ENCODE measurements around the gene BBS5. TPM values are rescaled to one million over a fixed set of nuclear protein-coding genes. Genes with fewer than 3 reads are reported as not detected.

The BBS5 gene
- total and polyA plus RNA-seq, 5 donors from 2014 or later = 0.32 to 1.4 (median 0.92) TPM; not detected in 1

GRCh38 chr2:169490834-169491233 is 11.5 kb downstream of the BBS5 start:
- Histone ChIP-seq H3K9me3 (ENCODE audit: control insufficient read depth in 2 of 2, low read length in 2 of 2) (no peaks in the 10 kb centered on the region), H3K4me1 (ENCODE audit: control insufficient read depth, insufficient read depth, low read length, poor library complexity, severe bottlenecking) (no peaks in the 10 kb centered on the region), H3K27ac (ENCODE audit: insufficient read depth, low read length, poor library complexity, severe bottlenecking) (no peak overlapping the region), H3K27me3 (ENCODE audit: control insufficient read depth, insufficient read depth, low read length) (no peaks in the 10 kb centered on the region), H3K4me3 (ENCODE audit: low read depth, low read length) (no peak overlapping the region), H3K36me3 (ENCODE audit: control insufficient read depth, insufficient read depth, low read length) (no peaks in the 10 kb centered on the region)
- Mint-ChIP-seq H3K27ac (no peak overlapping the region), H3K36me3 (peaks cover 2% of the 10 kb centered on the region), H3K27me3 (no peaks in the 10 kb centered on the region), H3K4me1 (no peaks in the 10 kb centered on the region), H3K9me3 (no peaks in the 10 kb centered on the region), H3K4me3 (no peak overlapping the region)
- ATAC-seq (ENCODE audit: low read depth in 2 of 2) = no peak
- DNase-seq = no peak

DNA sequence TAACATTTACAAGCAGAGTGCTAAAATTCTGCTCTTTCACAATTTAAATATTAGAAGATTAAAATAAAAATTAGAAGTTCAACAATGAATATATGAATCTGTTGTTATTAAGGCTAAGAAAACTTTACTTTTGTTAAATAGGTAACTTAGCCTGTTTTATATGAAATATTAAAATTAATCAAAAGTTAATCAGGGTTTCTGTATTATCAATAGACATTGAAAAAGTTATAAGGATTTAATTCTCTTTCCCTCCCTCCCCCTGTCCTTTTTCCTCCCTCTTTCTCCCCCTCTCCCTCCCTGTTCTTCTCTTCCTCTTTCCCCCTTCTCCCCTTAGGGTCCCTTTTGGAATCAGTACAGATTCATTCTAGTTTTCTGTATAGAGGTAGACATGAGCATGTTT is 12.1 kb downstream of the BBS5 start:
- H3K9me3 Mint-ChIP-seq = no peaks in the 10 kb centered on the region
- no peaks in the 10 kb centered on the region for H3K36me3 ChIP-seq (ENCODE audit: control insufficient read depth, insufficient read depth, low read length)
- ATAC-seq (ENCODE audit: low read depth in 2 of 2) (no peak), DNase-seq (no peak)
- H3K4me3 Mint-ChIP-seq = no peak overlapping the region
- H3K27me3 Mint-ChIP-seq = no peaks in the 10 kb centered on the region
- H3K27ac Mint-ChIP-seq = no peak overlapping the region
- no peaks in the 10 kb centered on the region for H3K9me3 ChIP-seq (ENCODE audit: control insufficient read depth in 2 of 2, low read length in 2 of 2)
- no peak overlapping the region for H3K27ac ChIP-seq (ENCODE audit: insufficient read depth, low read length, poor library complexity, severe bottlenecking)
- no peaks in the 10 kb centered on the region for H3K4me1 Mint-ChIP-seq
- no peaks in the 10 kb centered on the region for H3K4me1 ChIP-seq (ENCODE audit: control insufficient read depth, insufficient read depth, low read length, poor library complexity, severe bottlenecking)
- no peaks in the 10 kb centered on the region for H3K36me3 Mint-ChIP-seq
- H3K27me3 ChIP-seq (ENCODE audit: control insufficient read depth, insufficient read depth, low read length) = no peaks in the 10 kb centered on the region
- no peak overlapping the region for H3K4me3 ChIP-seq (ENCODE audit: low read depth, low read length)

DNA sequence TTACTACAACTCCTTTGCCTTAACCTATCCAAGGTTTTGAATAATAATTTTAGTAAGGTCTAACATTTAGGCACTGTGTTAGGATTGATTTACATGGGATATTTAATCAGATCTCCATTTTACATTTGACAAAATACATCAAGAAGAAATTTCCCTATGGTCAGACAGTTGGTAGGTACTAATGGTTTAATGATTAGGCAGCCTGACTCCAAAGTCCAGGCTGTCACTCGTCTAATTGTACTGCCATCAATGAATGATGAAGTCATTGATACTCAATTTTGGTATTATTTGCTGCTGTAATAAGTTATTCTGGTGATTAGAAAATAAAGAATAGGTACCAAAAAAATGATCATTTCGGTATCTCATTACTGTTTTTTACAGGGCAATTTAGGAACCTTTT is 14.1 kb downstream of the BBS5 start:
- H3K27me3 ChIP-seq (ENCODE audit: control insufficient read depth, insufficient read depth, low read length) = no peaks in the 10 kb centered on the region
- no peak overlapping the region for H3K27ac ChIP-seq (ENCODE audit: insufficient read depth, low read length, poor library complexity, severe bottlenecking)
- ATAC-seq (ENCODE audit: low read depth in 2 of 2) (no peak), DNase-seq (no peak)
- no peaks in the 10 kb centered on the region for H3K9me3 Mint-ChIP-seq
- no peaks in the 10 kb centered on the region for H3K4me1 ChIP-seq (ENCODE audit: control insufficient read depth, insufficient read depth, low read length, poor library complexity, severe bottlenecking)
- no peak overlapping the region for H3K4me3 Mint-ChIP-seq
- no peaks in the 10 kb centered on the region for H3K4me1 Mint-ChIP-seq
- H3K27me3 Mint-ChIP-seq = no peaks in the 10 kb centered on the region
- no peaks in the 10 kb centered on the region for H3K36me3 Mint-ChIP-seq
- H3K9me3 ChIP-seq (ENCODE audit: control insufficient read depth in 2 of 2, low read length in 2 of 2) = no peaks in the 10 kb centered on the region
- no peaks in the 10 kb centered on the region for H3K36me3 ChIP-seq (ENCODE audit: control insufficient read depth, insufficient read depth, low read length)
- H3K4me3 ChIP-seq (ENCODE audit: low read depth, low read length) = no peak overlapping the region
- no peak overlapping the region for H3K27ac Mint-ChIP-seq

GRCh38 chr2:169495310-169495928 is 16.1 kb downstream of the BBS5 start:
- Histone ChIP-seq H3K4me1 (ENCODE audit: control insufficient read depth, insufficient read depth, low read length, poor library complexity, severe bottlenecking) (no peaks in the 10 kb centered on the region), H3K4me3 (ENCODE audit: low read depth, low read length) (no peak overlapping the region), H3K36me3 (ENCODE audit: control insufficient read depth, insufficient read depth, low read length) (no peaks in the 10 kb centered on the region), H3K27ac (ENCODE audit: insufficient read depth, low read length, poor library complexity, severe bottlenecking) (no peak overlapping the region), H3K27me3 (ENCODE audit: control insufficient read depth, insufficient read depth, low read length) (no peaks in the 10 kb centered on the region), H3K9me3 (ENCODE audit: control insufficient read depth in 2 of 2, low read length in 2 of 2) (no peaks in the 10 kb centered on the region)
- no peak for ATAC-seq (ENCODE audit: low read depth in 2 of 2)
- Mint-ChIP-seq H3K27ac (no peak overlapping the region), H3K4me3 (no peak overlapping the region), H3K9me3 (no peaks in the 10 kb centered on the region), H3K27me3 (no peaks in the 10 kb centered on the region), H3K36me3 (no peaks in the 10 kb centered on the region), H3K4me1 (no peaks in the 10 kb centered on the region)
- DNase-seq = no peak

DNA sequence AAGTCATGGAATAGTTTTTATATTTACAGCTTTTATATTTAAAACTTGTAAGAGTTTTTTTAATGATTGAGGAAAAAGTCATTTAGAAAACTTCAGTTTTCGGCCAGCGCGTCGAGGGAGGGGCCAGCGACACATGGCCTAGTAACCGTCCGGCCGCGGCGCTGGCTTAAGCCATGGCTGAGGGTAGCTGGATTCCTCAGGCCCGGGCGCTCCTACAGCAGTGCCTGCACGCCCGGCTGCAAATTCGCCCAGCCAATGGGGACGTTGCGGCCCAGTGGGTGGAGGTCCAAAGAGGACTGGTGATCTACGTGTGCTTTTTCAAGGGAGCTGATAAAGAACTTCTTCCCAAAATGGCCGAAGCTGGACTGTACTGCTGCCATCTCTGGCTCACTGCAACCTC is 25.4 kb downstream of the BBS5 start:
- Mint-ChIP-seq H3K36me3 (peaks cover 6% of the 10 kb centered on the region), H3K27me3 (no peaks in the 10 kb centered on the region), H3K4me3 (no peak overlapping the region), H3K9me3 (no peaks in the 10 kb centered on the region), H3K4me1 (no peaks in the 10 kb centered on the region), H3K27ac (no peak overlapping the region)
- no peaks in the 10 kb centered on the region for H3K36me3 ChIP-seq (ENCODE audit: control insufficient read depth, insufficient read depth, low read length)
- no peak for ATAC-seq (ENCODE audit: low read depth in 2 of 2)
- no peaks in the 10 kb centered on the region for H3K9me3 ChIP-seq (ENCODE audit: control insufficient read depth in 2 of 2, low read length in 2 of 2)
- no peak for DNase-seq
- H3K27me3 ChIP-seq (ENCODE audit: control insufficient read depth, insufficient read depth, low read length) = no peaks in the 10 kb centered on the region
- H3K4me3 ChIP-seq (ENCODE audit: low read depth, low read length) = no peak overlapping the region
- no peak overlapping the region for H3K27ac ChIP-seq (ENCODE audit: insufficient read depth, low read length, poor library complexity, severe bottlenecking)
- no peaks in the 10 kb centered on the region for H3K4me1 ChIP-seq (ENCODE audit: control insufficient read depth, insufficient read depth, low read length, poor library complexity, severe bottlenecking)

DNA sequence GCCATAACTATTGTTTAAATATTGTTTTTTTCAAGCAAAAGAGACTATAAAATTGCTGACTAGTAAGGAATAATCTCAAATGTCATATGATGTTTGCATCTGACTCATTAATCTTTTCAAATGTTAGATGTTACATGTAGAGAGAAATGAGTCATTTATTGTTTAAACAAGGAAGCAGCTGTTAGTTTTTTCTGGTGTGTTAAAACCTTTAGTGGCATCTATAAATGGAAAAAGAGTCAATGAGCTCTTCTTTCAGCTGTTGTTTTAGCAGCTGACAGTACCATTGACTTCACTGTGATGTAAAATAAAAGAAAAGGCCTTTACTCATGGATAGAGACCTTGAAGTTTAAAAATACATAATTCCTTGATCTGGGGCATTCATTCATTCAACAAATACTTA is 28.4 kb downstream of the BBS5 start:
- Histone ChIP-seq H3K4me1 (ENCODE audit: control insufficient read depth, insufficient read depth, low read length, poor library complexity, severe bottlenecking) (no peaks in the 10 kb centered on the region), H3K27me3 (ENCODE audit: control insufficient read depth, insufficient read depth, low read length) (no peaks in the 10 kb centered on the region), H3K27ac (ENCODE audit: insufficient read depth, low read length, poor library complexity, severe bottlenecking) (no peak overlapping the region), H3K4me3 (ENCODE audit: low read depth, low read length) (no peak overlapping the region), H3K9me3 (ENCODE audit: control insufficient read depth in 2 of 2, low read length in 2 of 2) (no peaks in the 10 kb centered on the region), H3K36me3 (ENCODE audit: control insufficient read depth, insufficient read depth, low read length) (no peaks in the 10 kb centered on the region)
- Mint-ChIP-seq H3K27ac (no peak overlapping the region), H3K36me3 (peaks cover 11% of the 10 kb centered on the region), H3K27me3 (no peaks in the 10 kb centered on the region), H3K4me1 (no peaks in the 10 kb centered on the region), H3K9me3 (no peaks in the 10 kb centered on the region), H3K4me3 (no peak overlapping the region)
- DNase-seq = no peak
- ATAC-seq (ENCODE audit: low read depth in 2 of 2) = no peak

- Mint-ChIP-seq H3K27ac (no peak within 1 kb of the TSS), H3K27me3 (no peaks in the 10 kb centered on the region), H3K4me3 (no peak within 1 kb of the TSS), H3K4me1 (no peaks in the 10 kb centered on the region), H3K36me3 (peaks cover 4% of the 10 kb centered on the region), H3K9me3 (no peaks in the 10 kb centered on the region)
- H3K4me3 ChIP-seq (ENCODE audit: low read depth, low read length) = no peak within 1 kb of the TSS
- ATAC-seq (ENCODE audit: low read depth in 2 of 2) = no peak
- no peaks in the 10 kb centered on the region for H3K27me3 ChIP-seq (ENCODE audit: control insufficient read depth, insufficient read depth, low read length)
- no peaks in the 10 kb centered on the region for H3K36me3 ChIP-seq (ENCODE audit: control insufficient read depth, insufficient read depth, low read length)
- no peaks in the 10 kb centered on the region for H3K4me1 ChIP-seq (ENCODE audit: control insufficient read depth, insufficient read depth, low read length, poor library complexity, severe bottlenecking)
- H3K9me3 ChIP-seq (ENCODE audit: control insufficient read depth in 2 of 2, low read length in 2 of 2) = no peaks in the 10 kb centered on the region
- DNase-seq = no peak
- H3K27ac ChIP-seq (ENCODE audit: insufficient read depth, low read length, poor library complexity, severe bottlenecking) = no peak within 1 kb of the TSS
These were observed 30.1 kb downstream of the BBS5 start, which contains the start of gene KLHL41 for GRCh38 chr2:169509298-169509885. TSS of gene KLHL41 (plus strand) at chr2:169509702. CDS start at chr2:169509779, 77 bp downstream.

DNA sequence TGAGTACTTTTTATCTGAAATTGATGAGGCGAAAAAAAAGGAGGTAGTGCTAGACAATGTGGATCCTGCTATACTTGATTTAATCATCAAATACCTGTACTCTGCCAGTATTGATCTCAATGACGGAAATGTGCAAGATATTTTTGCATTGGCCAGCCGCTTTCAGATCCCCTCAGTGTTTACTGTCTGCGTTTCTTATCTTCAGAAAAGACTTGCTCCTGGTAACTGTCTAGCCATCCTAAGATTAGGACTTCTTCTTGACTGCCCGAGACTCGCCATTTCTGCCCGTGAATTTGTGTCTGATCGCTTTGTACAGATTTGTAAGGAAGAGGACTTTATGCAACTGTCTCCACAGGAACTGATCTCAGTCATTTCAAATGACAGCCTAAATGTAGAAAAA is 30.7 kb downstream of the BBS5 start:
- no peaks in the 10 kb centered on the region for H3K4me1 Mint-ChIP-seq
- Histone ChIP-seq H3K4me1 (ENCODE audit: control insufficient read depth, insufficient read depth, low read length, poor library complexity, severe bottlenecking) (no peaks in the 10 kb centered on the region), H3K36me3 (ENCODE audit: control insufficient read depth, insufficient read depth, low read length) (no peaks in the 10 kb centered on the region), H3K27ac (ENCODE audit: insufficient read depth, low read length, poor library complexity, severe bottlenecking) (no peak overlapping the region), H3K27me3 (ENCODE audit: control insufficient read depth, insufficient read depth, low read length) (no peaks in the 10 kb centered on the region), H3K4me3 (ENCODE audit: low read depth, low read length) (no peak overlapping the region), H3K9me3 (ENCODE audit: control insufficient read depth in 2 of 2, low read length in 2 of 2) (no peaks in the 10 kb centered on the region)
- no peak overlapping the region for H3K27ac Mint-ChIP-seq
- no peak overlapping the region for H3K4me3 Mint-ChIP-seq
- DNase-seq = no peak
- no peaks in the 10 kb centered on the region for H3K27me3 Mint-ChIP-seq
- peaks cover 4% of the 10 kb centered on the region for H3K36me3 Mint-ChIP-seq
- ATAC-seq (ENCODE audit: low read depth in 2 of 2) = no peak
- no peaks in the 10 kb centered on the region for H3K9me3 Mint-ChIP-seq

Data from CD4-positive, CD25-positive, alpha-beta regulatory T cell (primary cell).